ENCODE measurements around the gene PLAC8L1.
A peak's percentile ranks its signal among the peaks of the same experiment; 100 is the strongest.

PLAC8L1 gene

DNA sequence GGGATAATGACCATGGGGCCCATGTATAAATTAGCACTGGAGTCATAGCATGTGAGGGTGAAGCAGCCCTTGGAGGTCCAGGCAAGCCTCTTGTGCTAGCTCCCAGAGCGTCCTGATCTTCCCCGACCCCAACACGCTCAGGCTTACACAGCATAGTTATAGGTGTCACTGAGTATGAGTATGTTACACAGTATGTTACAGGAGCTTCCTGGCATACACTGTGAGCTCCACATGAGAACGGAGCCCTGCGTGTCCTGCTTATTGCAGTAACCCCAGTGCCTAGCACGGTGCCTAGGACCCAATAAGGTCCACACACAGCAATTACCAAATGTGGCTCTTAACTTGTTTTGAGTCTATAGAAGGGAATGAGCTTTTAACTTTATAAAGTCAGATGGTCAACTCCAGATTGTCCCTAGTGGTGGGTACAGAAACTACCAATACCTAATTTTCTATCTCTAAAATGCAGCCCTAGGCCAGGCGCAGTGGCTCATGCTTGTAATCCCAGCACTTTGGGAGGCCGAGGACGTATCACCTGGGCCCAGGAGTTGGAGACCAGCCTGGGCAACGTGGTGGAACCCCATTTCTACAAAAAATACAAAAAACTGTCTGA is 64.1 kb downstream of the PLAC8L1 start:
- peak; percentile 20 for DNase-seq

DNA sequence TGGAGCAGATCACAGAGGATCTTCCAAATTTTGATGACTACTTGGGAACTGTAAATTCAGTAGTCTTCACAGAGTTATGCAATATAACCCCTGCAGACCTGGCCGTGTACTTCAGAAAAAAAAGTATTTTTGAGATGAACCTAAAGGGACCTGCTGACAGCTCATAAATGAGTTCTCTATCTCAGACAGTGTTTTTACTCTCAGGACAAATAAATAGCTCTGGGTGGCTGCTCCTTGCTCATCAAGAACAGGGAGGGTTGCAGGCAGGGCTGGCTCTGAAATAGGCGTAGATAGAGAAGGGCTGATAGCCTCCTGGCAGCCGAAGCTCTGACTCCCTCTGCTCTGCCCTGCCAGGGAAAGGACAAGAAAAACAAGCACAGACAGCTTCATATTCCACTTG is 64.8 kb downstream of the PLAC8L1 start:
- DNase-seq, result no peak

DNA sequence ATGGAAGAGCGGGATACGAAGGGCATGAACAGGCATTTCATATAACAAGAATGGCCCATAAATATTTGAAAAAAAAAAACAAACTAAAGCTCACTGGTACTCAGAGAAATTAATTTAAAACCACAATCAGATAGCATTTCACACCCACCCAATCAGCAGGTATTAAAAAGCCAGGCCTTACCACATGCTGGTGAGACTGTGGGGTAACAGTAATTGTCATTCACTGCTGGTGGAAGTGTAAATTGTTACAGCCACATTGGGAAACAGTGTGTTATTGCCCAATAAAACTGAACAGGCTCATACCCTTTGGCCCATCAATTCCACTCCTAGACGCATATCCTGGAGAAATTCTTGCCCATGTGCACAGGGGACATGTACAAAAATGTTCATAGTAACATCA is 66.0 kb downstream of the PLAC8L1 start:
- DNase-seq, result no peak

DNA sequence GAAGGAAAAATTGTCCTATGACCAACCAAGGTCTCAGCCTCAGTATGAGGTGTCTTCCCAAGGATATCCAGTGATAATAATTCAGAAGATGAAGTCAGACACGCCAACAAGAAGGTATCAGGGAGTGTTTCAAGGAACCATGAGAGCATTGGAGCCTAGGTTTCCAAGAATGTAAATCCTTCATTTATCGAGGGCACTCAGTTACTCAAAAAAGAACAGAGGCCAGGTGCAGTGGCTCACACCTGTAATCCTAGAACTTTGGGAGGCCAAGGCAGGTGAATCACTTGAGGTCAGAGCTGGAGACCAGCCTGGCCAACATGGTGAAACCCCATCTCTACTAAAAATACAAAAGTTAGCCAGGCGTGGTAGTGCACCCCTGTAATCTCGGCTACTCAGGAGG is 70.8 kb downstream of the PLAC8L1 start:
- no peak for DNase-seq
